GM12878 (cell line): ENCODE data around the gene NPSR1. TPM values are rescaled to one million over a fixed set of nuclear protein-coding genes. Genes with fewer than 3 reads are reported as not detected.

Experiments
- ATAC-seq: fragments of 200-7000 bp; cut with Tn5 transposase; 3 replicates; pipeline ENCODE4 v1.9.1; 2020; ENCODE audit warnings: mild to moderate bottlenecking, moderate library complexity
- BruUV-seq: library from RNA; stranded (reverse); fragments of 400-500 nt; replicated peaks from 2 replicates; lab custom pipeline; 2021; lab: Mats Ljungman, UMichigan
- CTCF ChIA-PET: fragments of 300-600 bp; sonication (Branson Sonifier 250); formaldehyde crosslinking; extraction: SDS; loops from one replicate; lab custom pipeline; 2021; ENCODE audit warnings: inconsistent platforms; lab: Yijun Ruan, JAX
- POLR2A ChIA-PET: fragments of 350-600 bp; formaldehyde crosslinking; extraction: SDS; loops from one replicate; lab custom pipeline; 2021; ENCODE audit warnings: inconsistent platforms; lab: Charles Lee
- RAD21 ChIA-PET: fragments of 300-600 bp; sonication (Branson Sonifier 250); formaldehyde crosslinking; loops from one replicate; lab custom pipeline; 2023; ENCODE audit warnings: antibody characterized with exemption; ENCODE audit not compliant: unreplicated experiment; lab: Charles Lee
- SMC1A ChIA-PET: fragments of 300-600 bp; sonication (Branson Sonifier 250); formaldehyde crosslinking; loops from one replicate; lab custom pipeline; 2023; ENCODE audit not compliant: unreplicated experiment, uncharacterized antibody; lab: Charles Lee
- DNase-seq: peaks from one replicate; pipeline ENCODE4 v3.0.0-alpha.2; 2011; ENCODE audit warnings: low read depth, low spot score
- FAIRE-seq: peaks from 3 replicates; lab custom pipeline; 2011; peaks lifted over from hg19 to GRCh38; lab: Jason Lieb, UNC
- H2AFZ ChIP-seq: 2 replicates; pipeline ENCODE4 v1.6.0; 2011; ENCODE audit warnings: low read depth, low read length, control low read depth; ENCODE audit not compliant: control insufficient read depth
- H3K27ac ChIP-seq: 2 replicates; pipeline ENCODE4 v1.5.1; 2011; ENCODE audit warnings: control low read depth; ENCODE audit not compliant: control insufficient read depth, insufficient read depth
- H3K27me3 ChIP-seq, 2 experiments: replicated peaks in 1 of 2; 2 replicates each; pipeline versions ENCODE4 v1.6.0 to v1.6.1; 2011; ENCODE audit warnings: low read length in 1 of 2; ENCODE audit not compliant: control insufficient read depth in 2 of 2, insufficient read depth in 2 of 2
- H3K36me3 ChIP-seq, 2 experiments: 2 replicates each; pipeline ENCODE4 v1.5.1; 2011; ENCODE audit warnings: low read length in 1 of 2; ENCODE audit not compliant: control insufficient read depth in 2 of 2, insufficient read depth in 2 of 2
- H3K4me1 ChIP-seq: 2 replicates; pipeline ENCODE4 v1.6.1; 2011; ENCODE audit warnings: mild to moderate bottlenecking, low read length, moderate library complexity, mixed read lengths; ENCODE audit not compliant: control insufficient read depth, insufficient read depth
- H3K4me2 ChIP-seq: 2 replicates; pipeline ENCODE4 v1.6.0; 2011; ENCODE audit warnings: control low read depth; ENCODE audit not compliant: control insufficient read depth, insufficient read depth
- H3K4me3 ChIP-seq: fragments of 200-600 bp; sonication (generic); 2 replicates; pipeline ENCODE4 v1.5.1; 2016
- H3K79me2 ChIP-seq: 2 replicates; pipeline ENCODE4 v1.6.0; 2011; ENCODE audit warnings: low read length; ENCODE audit not compliant: control insufficient read depth, insufficient read depth
- H3K9ac ChIP-seq: 2 replicates; pipeline ENCODE4 v1.8.0; 2011; ENCODE audit warnings: low read length, control low read depth, mixed read lengths; ENCODE audit not compliant: control insufficient read depth, insufficient read depth
- H3K9me3 ChIP-seq: replicated peaks from 3 replicates; pipeline ENCODE4 v1.5.1; 2011; ENCODE audit warnings: mild to moderate bottlenecking, low read length; ENCODE audit not compliant: control insufficient read depth, insufficient read depth
- H4K20me1 ChIP-seq: 2 replicates; pipeline ENCODE4 v1.6.0; 2011; ENCODE audit not compliant: control insufficient read depth, insufficient read depth
- ATF7 ChIP-seq: fragments of 450-650 bp; IDR thresholded peaks from 2 replicates; pipeline ENCODE4 v1.6.1; 2016; ENCODE audit warnings: low read depth, mild to moderate bottlenecking
- DPF2 ChIP-seq: fragments of 450-650 bp; IDR thresholded peaks from 2 replicates; pipeline ENCODE4 v1.6.1; 2017; ENCODE audit warnings: mild to moderate bottlenecking
- IKZF2 ChIP-seq, 2 experiments: fragments of 450-650 bp; IDR thresholded peaks; 2 replicates each; pipeline ENCODE4 v1.6.1; 2017; ENCODE audit warnings: mild to moderate bottlenecking in 2 of 2, moderate library complexity in 2 of 2
- PKNOX1 ChIP-seq: fragments of 450-650 bp; IDR thresholded peaks from 2 replicates; pipeline ENCODE4 v1.6.1; 2016; ENCODE audit warnings: mild to moderate bottlenecking
- POU2F2 ChIP-seq: IDR thresholded peaks from 3 replicates; pipeline ENCODE4 v1.6.1; 2011; ENCODE audit warnings: low read depth, mild to moderate bottlenecking, low read length, borderline replicate concordance
- WGBS: methylation state at CpG from one replicate; pipeline ENCODE4 v1.1.6; 2016; ENCODE audit warnings: low lambda C conversion rate; ENCODE audit not compliant: insufficient replicate concordance, insufficient coverage; ENCODE audit errors: missing lambda C conversion rate; 5-methylcytosine and 5-hydroxymethylcytosine counted together
- in situ Hi-C: fragments of 300-500 bp; cut with MboI; formaldehyde crosslinking; loops from 9 replicates; pipeline ENCODE4 v1.14.3; 2018; ENCODE audit warnings: mixed read lengths
- intact Hi-C: fragments of 100-400 bp; cut with micrococcal nuclease; formaldehyde crosslinking; loops from one replicate; pipeline ENCODE4 v1.14.2; 2022; ENCODE audit not compliant: unreplicated experiment
- polyA plus RNA-seq, 11 experiments: library from polyadenylated mRNA; depleted of rRNA in 4 of 11; unstranded in 6 of 11; stranded (reverse) in 5 of 11; fragments of >200 nt; fragmentation: Nextera tagmentation in 4 of 11; fragmentation: Illumina TruSeq in 1 of 11; extraction: Ambion mirVana in 4 of 11; extraction: Trizol in 1 of 11; gene quantifications; 1 replicate in 1 of 11; 2 replicates in 10 of 11; pipeline versions ENCODE4 v1.2.1 to v1.2.3, GENCODE V29; 2011 to 2016; ENCODE audit warnings: inconsistent platforms in 2 of 11, missing spikeins in 2 of 11, low read depth in 1 of 11
- total RNA-seq, 4 experiments: library from RNA; depleted of rRNA in 3 of 4; stranded (reverse); fragments of >200 nt in 3 of 4; fragmentation: Illumina TruSeq in 1 of 4; extraction: Trizol in 1 of 4; gene quantifications; 2 replicates each; pipeline versions ENCODE4 v1.2.1 to v1.2.3, GENCODE V29; 2013 to 2021

Gene NPSR1
- total and polyA plus RNA-seq, 10 of the 15 experiments (the other 5 are each of a cell fraction or from before 2014, with no cell fraction given), result 0.20 TPM; not detected in 9

DNA sequence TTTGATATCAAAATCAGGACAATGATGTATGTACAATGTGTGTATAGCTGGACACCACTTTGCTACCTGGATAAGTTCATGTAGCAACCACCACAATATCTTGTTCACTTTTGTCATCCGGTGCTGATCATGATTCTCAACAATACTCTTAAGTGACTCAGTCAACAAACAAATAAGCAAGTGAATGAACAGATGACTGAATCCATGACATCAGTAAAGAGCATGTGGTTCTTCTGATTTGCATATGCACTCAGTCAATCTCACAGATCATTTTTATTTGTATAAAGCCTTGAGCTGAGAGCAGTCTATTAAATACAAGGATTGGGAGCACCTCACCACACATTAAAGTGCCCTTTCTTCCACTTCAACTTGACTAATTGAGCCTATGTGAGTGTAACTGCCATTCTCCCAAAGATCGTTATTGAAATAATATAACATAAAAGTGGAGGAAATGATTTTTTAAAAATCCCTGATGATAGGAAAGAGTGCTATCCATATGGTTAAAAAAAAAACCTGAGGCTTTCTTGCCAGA, 69.5 kb downstream of the NPSR1 start:
- no peaks in the 10 kb centered on the region for H4K20me1 ChIP-seq
- FAIRE-seq (no peak), DNase-seq (no peak), ATAC-seq (peak; percentile 76)
- H3K9me3 ChIP-seq, result no peaks in the 10 kb centered on the region
- 35% methylated on average over 2 of the region's 2 CpGs for WGBS
- ChIA-PET SMC1A (interaction anchor here (0.7 to 16.6 kb wide), 7 partner anchors 8 to 39 kb away, joined by 3 to 220 read pairs (median 10); no protein-coding TSS in a partner anchor), CTCF (interaction anchor here (0.9 to 3.1 kb wide), 6 partner anchors 10 to 200 kb away, joined by 3 to 11 read pairs (median 5); no protein-coding TSS in a partner anchor), POLR2A (interaction anchor here (1.3 to 6.2 kb wide), 3 partner anchors 14 to 29 kb away, joined by 4 to 36 read pairs (median 17); no protein-coding TSS in a partner anchor), RAD21 (interaction anchor here (0.7 to 16.4 kb wide), 4 partner anchors 23 to 307 kb away, joined by 3 to 362 read pairs (median 4); no protein-coding TSS in a partner anchor)
- H2AFZ ChIP-seq, result no peak overlapping the region
- no peak overlapping the region for H3K4me2 ChIP-seq
- no peaks in the 10 kb centered on the region for H3K36me3 ChIP-seq
- TF ChIP-seq POU2F2 (peak; percentile 29; the same call in 1 of the 3 replicates), ATF7 (peak; percentile 75), DPF2 (peak; percentile 28; the same call in 1 of the 2 replicates), IKZF2 (IDR thresholded peaks at IDR 0.05) (no peak), PKNOX1 (peak; percentile 62)
- H3K4me1 ChIP-seq, result no peaks in the 10 kb centered on the region
- intact Hi-C loops (no loop called here), in situ Hi-C loops (no loop called here)
- no peak overlapping the region for H3K4me3 ChIP-seq
- H3K27me3 ChIP-seq, result no peaks in the 10 kb centered on the region
- no TSS peak for BruUV-seq
- H3K79me2 ChIP-seq, result no peaks in the 10 kb centered on the region
- no peak overlapping the region for H3K27ac ChIP-seq
- no peak overlapping the region for H3K9ac ChIP-seq
